Placental epithelial cell (primary cell): ENCODE results near the gene IGF2BP1. TPM values are rescaled to one million over a fixed set of nuclear protein-coding genes. Genes with fewer than 3 reads are reported as not detected.

Experiments used
- small RNA-seq: library from RNA; depleted of rRNA; stranded (forward); fragments of <200 nt; gene quantifications from one replicate; pipeline ENCODE3, GENCODE V24; 2012
- total RNA-seq: library from RNA; depleted of rRNA; stranded (reverse); fragments of >200 nt; gene quantifications from 2 replicates; pipeline ENCODE4 v1.2.3, GENCODE V29; 2012

IGF2BP1 gene
- 20.4 and 24.3 TPM in 2 replicates for total RNA-seq

DNA sequence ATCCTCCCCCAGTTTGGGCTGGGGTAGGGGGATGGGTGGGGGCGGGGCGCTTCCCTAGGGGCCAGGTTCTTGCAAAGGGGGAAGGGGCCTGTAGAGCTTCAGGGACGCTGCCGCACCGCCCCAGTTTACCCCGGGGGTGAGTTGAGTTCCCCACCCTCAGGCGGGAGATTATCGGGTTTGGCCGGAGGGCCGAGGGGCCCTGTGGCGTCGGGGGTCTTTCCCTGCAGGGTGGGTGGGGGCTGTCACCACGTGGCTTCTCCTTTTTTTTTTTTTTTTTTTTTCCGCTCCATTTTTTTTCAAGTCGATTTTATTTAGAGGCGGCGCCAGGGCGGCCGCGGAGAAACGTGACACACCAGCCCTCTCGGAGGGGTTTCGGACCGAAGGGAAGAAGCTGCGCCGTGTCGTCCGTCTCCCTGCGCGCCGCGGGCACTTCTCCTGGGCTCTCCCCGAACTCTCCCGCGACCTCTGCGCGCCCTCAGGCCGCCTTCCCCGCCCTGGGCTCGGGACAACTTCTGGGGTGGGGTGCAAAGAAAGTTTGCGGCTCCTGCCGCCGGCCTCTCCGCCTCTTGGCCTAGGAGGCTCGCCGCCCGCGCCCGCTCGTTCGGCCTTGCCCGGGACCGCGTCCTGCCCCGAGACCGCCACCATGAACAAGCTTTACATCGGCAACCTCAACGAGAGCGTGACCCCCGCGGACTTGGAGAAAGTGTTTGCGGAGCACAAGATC is at the start of gene IGF2BP1:
Gene IGF2BP1 (plus strand): TSS at position 283 of the 724 bp plus-strand sequence. CDS start 361 bp downstream, at position 644.

Small RNA genes lying within 50 kb of the gene (small RNA-seq; reads per million reads assigned to genes)
- not detected for gene RF00017
- gene RF01210, result 0.14 reads per million
- 1.2 reads per million, percentile 63 among the genes with 10 or more reads in this experiment for gene RNU1-42P
- gene RNU6-826P, result not detected

Other genes with a start within 250 kb of the IGF2BP1 start
- gene TTLL6, start 180.2 kb upstream of the IGF2BP1 start, total RNA-seq, result not detected in 2 replicates
- 41.6 and 53.0 TPM in 2 replicates for gene CALCOCO2, start 166.3 kb upstream of the IGF2BP1 start, total RNA-seq
- gene ATP5MC1, start 104.6 kb upstream of the IGF2BP1 start, total RNA-seq, result 11.8 and 122 TPM in 2 replicates
- 79.7 and 82.6 TPM in 2 replicates for gene UBE2Z, start 89.0 kb upstream of the IGF2BP1 start, total RNA-seq
- gene SNF8, start 52.5 kb upstream of the IGF2BP1 start, total RNA-seq, result 47.1 and 144 TPM in 2 replicates
- gene GIP, start 28.8 kb upstream of the IGF2BP1 start, total RNA-seq, result not detected in 2 replicates
- gene B4GALNT2, start 135.4 kb downstream of the IGF2BP1 start, total RNA-seq, result not detected in 2 replicates
- not detected in 2 replicates for gene GNGT2, start 213.2 kb downstream of the IGF2BP1 start, total RNA-seq
- not detected in 2 replicates for gene ABI3, start 213.3 kb downstream of the IGF2BP1 start, total RNA-seq
- not detected in 2 replicates for gene PHOSPHO1, start 233.4 kb downstream of the IGF2BP1 start, total RNA-seq